Smooth muscle cell (in vitro differentiated cells): ENCODE data around the gene CHST2. TPM values are rescaled to one million over a fixed set of nuclear protein-coding genes. Genes with fewer than 3 reads are reported as not detected.
A peak's percentile ranks its signal among the peaks of the same experiment; 100 is the strongest.
"Not testable (repeated sequence)": the region's sequence is repeated elsewhere in the genome, so short reads cannot be mapped to it uniquely, and the experiment has no call there.

Experiments used
- DNase-seq: peaks from one replicate; lab custom pipeline; 2025; ENCODE audit not compliant: unreplicated experiment; lab: John Stamatoyannopoulos, UW
- H2AFZ ChIP-seq: fragments of 200-600 bp; sonication (generic); 2 replicates; pipeline ENCODE4 v1.6.0; 2016; ENCODE audit warnings: antibody characterized with exemption, low read depth, mild to moderate bottlenecking
- H3F3A ChIP-seq: fragments of 200-600 bp; sonication (generic); 2 replicates; pipeline ENCODE4 v1.6.0; 2017; ENCODE audit warnings: antibody characterized with exemption, low read depth
- H3K27ac ChIP-seq: fragments of 200-600 bp; sonication (generic); 2 replicates; pipeline ENCODE4 v1.5.1; 2016; ENCODE audit warnings: low read depth, mild to moderate bottlenecking
- H3K27me3 ChIP-seq: fragments of 200-600 bp; sonication (generic); 2 replicates; pipeline ENCODE4 v1.6.1; 2016; ENCODE audit warnings: low read depth, mild to moderate bottlenecking
- H3K36me3 ChIP-seq: fragments of 200-600 bp; sonication (generic); 2 replicates; pipeline ENCODE4 v1.5.1; 2016; ENCODE audit warnings: low read depth
- H3K4me1 ChIP-seq: fragments of 200-600 bp; sonication (generic); 2 replicates; pipeline ENCODE4 v1.5.1; 2016; ENCODE audit warnings: low read depth
- H3K4me2 ChIP-seq: fragments of 200-600 bp; sonication (generic); 2 replicates; pipeline ENCODE4 v1.6.0; 2016; ENCODE audit warnings: mild to moderate bottlenecking
- H3K4me3 ChIP-seq: fragments of 200-600 bp; sonication (generic); 2 replicates; pipeline ENCODE4 v1.5.1; 2016; ENCODE audit warnings: mild to moderate bottlenecking
- H3K79me2 ChIP-seq: fragments of 200-600 bp; sonication (generic); 2 replicates; pipeline ENCODE4 v1.6.0; 2016; ENCODE audit warnings: low read depth, mild to moderate bottlenecking
- H3K9ac ChIP-seq: fragments of 200-600 bp; sonication (generic); 2 replicates; pipeline ENCODE4 v1.6.0; 2016; ENCODE audit warnings: low read depth
- H3K9me3 ChIP-seq: fragments of 200-600 bp; sonication (generic); replicated peaks from 2 replicates; pipeline ENCODE4 v1.5.1; 2016; ENCODE audit warnings: low read depth
- H4K20me1 ChIP-seq: fragments of 200-600 bp; sonication (generic); 2 replicates; pipeline ENCODE4 v1.6.0; 2016; ENCODE audit warnings: low read depth
- CTCF ChIP-seq: fragments of 200-600 bp; sonication (generic); IDR thresholded peaks from 2 replicates; pipeline ENCODE4 v1.5.1; 2017; ENCODE audit warnings: borderline replicate concordance, mild to moderate bottlenecking, antibody characterized with exemption; ENCODE audit not compliant: insufficient read depth, poor library complexity, severe bottlenecking
- WGBS: methylation state at CpG from one replicate; pipeline ENCODE4 v1.1.7; 2016; ENCODE audit warnings: low lambda C conversion rate; 5-methylcytosine and 5-hydroxymethylcytosine counted together
- polyA plus RNA-seq: library from polyadenylated mRNA; unstranded; fragments of >200 nt; fragmentation: Nextera tagmentation; extraction: Ambion mirVana; gene quantifications from 2 replicates; pipeline ENCODE4 v1.2.1, GENCODE V29; 2016
- total RNA-seq: library from RNA; depleted of rRNA; stranded (reverse); fragments of >200 nt; gene quantifications from 2 replicates; pipeline ENCODE4 v1.2.3, GENCODE V29; 2014

Gene CHST2
- total and polyA plus RNA-seq, 2 experiments from 2014 or later = 10.4 to 16.0 TPM

- Histone ChIP-seq H3K4me1 (peaks cover 14% of the 10 kb centered on the region), H3K4me2 (no peak overlapping the region), H3K27me3 (no peaks in the 10 kb centered on the region), H3K36me3 (no peaks in the 10 kb centered on the region), H4K20me1 (no peaks in the 10 kb centered on the region), H2AFZ (no peak overlapping the region), H3K4me3 (no peak overlapping the region), H3K9ac (no peak overlapping the region), H3K27ac (no peak overlapping the region), H3F3A (no peaks in the 10 kb centered on the region), H3K79me2 (no peaks in the 10 kb centered on the region), H3K9me3 (no peaks in the 10 kb centered on the region)
- TF ChIP-seq CTCF = no peak
- DNase-seq = no peak
- 81% methylated on average over 3 of the region's 3 CpGs for WGBS
Observed at GRCh38 chr3:143163562-143164100, 44.1 kb downstream of the CHST2 start.

DNA sequence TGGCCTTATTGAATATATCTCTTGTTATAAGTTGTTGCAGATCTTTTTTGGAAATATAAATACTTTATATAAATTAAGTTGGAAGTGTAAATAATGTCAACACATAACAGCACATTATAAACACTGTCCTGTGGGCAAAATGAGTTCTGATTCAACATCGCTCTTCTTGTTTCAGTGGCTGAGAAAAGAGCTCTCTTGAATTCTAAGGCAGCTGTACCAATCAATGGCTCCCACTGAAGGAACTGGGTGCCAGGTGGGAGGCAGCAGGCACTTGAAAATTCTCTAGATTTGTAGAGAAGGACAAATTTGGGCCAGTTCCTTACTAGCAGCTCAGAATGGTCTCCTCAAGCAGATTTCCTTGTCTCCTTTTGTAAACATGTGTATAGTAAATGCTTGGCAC is 45.6 kb downstream of the CHST2 start:
- no peak for DNase-seq
- peak overlapping the region; percentile 14 for H3K4me2 ChIP-seq
- H2AFZ ChIP-seq = no peak overlapping the region
- no peaks in the 10 kb centered on the region for H4K20me1 ChIP-seq
- TF ChIP-seq CTCF = no peak
- peaks cover 14% of the 10 kb centered on the region for H3K4me1 ChIP-seq
- no peak overlapping the region for H3K4me3 ChIP-seq
- H3K27ac ChIP-seq = peak overlapping the region; percentile 59
- no peaks in the 10 kb centered on the region for H3K27me3 ChIP-seq
- H3K9me3 ChIP-seq = no peaks in the 10 kb centered on the region
- peaks cover 3% of the 10 kb centered on the region for H3F3A ChIP-seq
- H3K9ac ChIP-seq = no peak overlapping the region
- no peaks in the 10 kb centered on the region for H3K79me2 ChIP-seq
- no peaks in the 10 kb centered on the region for H3K36me3 ChIP-seq
- WGBS = 96% methylated on average over 1 of the region's 1 CpG

DNA sequence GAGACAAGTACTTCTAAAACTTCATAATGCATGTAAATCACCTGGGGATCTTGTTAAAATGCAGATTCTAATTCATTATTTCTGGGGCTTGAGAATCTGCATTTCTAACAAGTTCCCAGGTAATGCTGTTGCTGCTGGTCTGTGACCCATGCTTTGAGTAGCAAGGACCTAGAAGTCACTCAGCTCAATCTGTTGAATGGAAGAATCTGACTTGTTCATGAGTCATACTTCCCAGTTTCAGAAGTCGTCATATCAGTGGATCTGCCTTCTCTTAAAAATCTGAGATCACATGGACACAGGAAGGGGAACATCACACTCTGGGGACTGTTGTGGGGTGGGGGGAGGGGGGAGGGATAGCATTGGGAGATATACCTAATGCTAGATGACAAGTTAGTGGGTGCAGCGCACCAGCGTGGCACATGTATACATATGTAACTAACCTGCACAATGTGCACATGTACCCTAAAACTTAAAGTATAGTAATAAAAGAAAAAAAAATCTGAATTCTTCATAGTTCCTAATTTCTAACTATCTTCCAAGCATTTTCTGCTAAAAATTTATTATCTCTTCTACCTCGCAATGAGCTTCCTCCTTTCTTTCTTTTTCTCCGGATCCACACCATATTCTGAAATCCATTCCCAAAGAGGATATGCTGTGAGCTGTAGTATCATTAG is 46.2 kb downstream of the CHST2 start:
- Histone ChIP-seq H3K4me2 (peak overlapping the region; percentile 46), H3K27ac (peak overlapping the region; percentile 59)
- H3K79me2 ChIP-seq, H2AFZ ChIP-seq, H3F3A ChIP-seq, H3K4me3 ChIP-seq, H4K20me1 ChIP-seq, H3K4me1 ChIP-seq, H3K27me3 ChIP-seq, H3K9ac ChIP-seq, H3K9me3 ChIP-seq, DNase-seq, H3K36me3 ChIP-seq: not testable (repeated sequence)
- WGBS = 64% methylated on average over 3 of the region's 5 CpGs

- peaks cover 11% of the 10 kb centered on the region for H3F3A ChIP-seq
- WGBS = 72% methylated on average over 3 of the region's 3 CpGs
- H3K9me3 ChIP-seq = no peaks in the 10 kb centered on the region
- H3K79me2 ChIP-seq = no peaks in the 10 kb centered on the region
- no peak overlapping the region for H3K4me3 ChIP-seq
- no peaks in the 10 kb centered on the region for H3K36me3 ChIP-seq
- H3K4me1 ChIP-seq = peaks cover 8% of the 10 kb centered on the region
- H4K20me1 ChIP-seq = no peaks in the 10 kb centered on the region
- no peak for TF ChIP-seq CTCF
- H3K27me3 ChIP-seq = no peaks in the 10 kb centered on the region
- H3K27ac ChIP-seq = peak overlapping the region; percentile 59
- no peak overlapping the region for H2AFZ ChIP-seq
- DNase-seq = no peak
- H3K4me2 ChIP-seq = peak overlapping the region; percentile 46
- no peak overlapping the region for H3K9ac ChIP-seq
Observed at GRCh38 chr3:143166376-143166775, 46.8 kb downstream of the CHST2 start.
